Nephron (organoid): ENCODE measurements around the gene STK17A.

Experiments
- H3K27ac Mint-ChIP-seq, 3 experiments: 2 replicates each; pipeline ENCODE4 v1.8.0; 2020; ENCODE audit warnings: mixed read lengths in 3 of 3, mild to moderate bottlenecking in 2 of 3, moderate library complexity in 1 of 3
- H3K27me3 Mint-ChIP-seq: 2 replicates; pipeline ENCODE4 v1.8.0; 2021; ENCODE audit warnings: low read depth, mild to moderate bottlenecking, moderate library complexity, mixed read lengths
- H3K36me3 Mint-ChIP-seq: 2 replicates; pipeline ENCODE4 v1.8.0; 2020; ENCODE audit warnings: low read depth, mixed read lengths
- H3K4me1 Mint-ChIP-seq: 2 replicates; pipeline ENCODE4 v1.8.0; 2020; ENCODE audit warnings: mixed read lengths
- H3K4me3 Mint-ChIP-seq, 3 experiments: 2 replicates each; pipeline ENCODE4 v1.8.0; 2020; ENCODE audit warnings: mild to moderate bottlenecking in 3 of 3, mixed read lengths in 3 of 3, moderate library complexity in 2 of 3
- H3K9me3 Mint-ChIP-seq: 2 replicates; pipeline ENCODE4 v1.8.0; 2020; ENCODE audit warnings: mixed read lengths
- TF ChIP-seq, protein P1 (sequence below), 3 experiments: fragments of 200-600 bp; sonication (generic); IDR thresholded peaks; one replicate each; pipeline ENCODE4 v1.5.0; 2021; ENCODE audit warnings: antibody characterized with exemption in 3 of 3; ENCODE audit not compliant: unreplicated experiment in 3 of 3

The STK17A gene

DNA sequence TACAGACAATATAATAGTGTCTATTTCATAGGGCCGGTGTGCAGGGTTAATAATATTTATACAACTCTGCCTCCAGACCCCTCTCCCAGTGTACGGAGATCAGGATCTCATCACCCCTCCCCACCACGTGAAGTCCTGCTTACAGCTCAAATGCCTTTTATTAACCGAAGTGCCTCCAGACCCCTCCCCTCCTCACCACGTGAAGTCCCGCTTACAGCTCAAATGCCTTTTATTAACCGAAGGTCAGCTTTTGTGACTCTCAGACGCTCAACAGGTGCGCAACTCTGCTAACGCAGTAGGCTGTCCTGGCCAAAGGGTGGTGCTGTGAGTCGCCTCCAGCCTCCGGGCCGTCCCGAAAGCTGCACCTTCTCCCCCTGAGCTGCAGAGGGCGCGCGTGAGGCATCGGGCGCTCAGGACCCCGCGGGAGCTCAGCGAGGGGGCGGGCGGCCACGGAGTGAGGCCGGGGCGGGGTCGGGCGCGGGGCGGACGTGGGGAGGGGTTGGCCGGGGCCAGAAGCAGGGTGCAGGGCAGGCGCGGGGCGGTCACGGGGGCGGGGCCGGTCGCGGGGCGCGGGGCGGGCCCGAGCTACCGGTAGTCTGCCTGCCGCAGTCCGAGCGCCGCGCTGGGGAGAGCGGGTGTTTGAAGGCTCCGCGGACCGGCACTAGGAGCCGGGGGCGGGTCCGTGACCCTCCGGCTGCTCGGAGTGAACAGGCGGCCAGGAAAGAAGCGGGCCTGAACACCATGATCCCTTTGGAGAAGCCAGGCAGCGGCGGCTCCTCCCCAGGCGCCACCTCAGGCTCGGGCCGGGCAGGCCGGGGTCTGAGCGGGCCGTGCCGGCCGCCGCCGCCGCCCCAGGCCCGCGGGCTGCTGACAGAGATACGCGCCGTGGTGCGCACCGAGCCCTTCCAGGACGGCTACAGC is at the start of gene STK17A:
TSS of gene STK17A (plus strand) at position 606 of the 921 bp plus-strand sequence. CDS start at position 742, 136 bp downstream.
- Mint-ChIP-seq H3K9me3 (peaks cover 5% of the 10 kb centered on the region), H3K27ac (peak within 1 kb of the TSS; percentile 60 to 85 (median 81)), H3K4me1 (peaks cover 16% of the 10 kb centered on the region), H3K4me3 (peak within 1 kb of the TSS; percentile 88 to 96 (median 95)), H3K36me3 (no peaks in the 10 kb centered on the region), H3K27me3 (peaks cover 23% of the 10 kb centered on the region)
- TF ChIP-seq, protein P1, sequence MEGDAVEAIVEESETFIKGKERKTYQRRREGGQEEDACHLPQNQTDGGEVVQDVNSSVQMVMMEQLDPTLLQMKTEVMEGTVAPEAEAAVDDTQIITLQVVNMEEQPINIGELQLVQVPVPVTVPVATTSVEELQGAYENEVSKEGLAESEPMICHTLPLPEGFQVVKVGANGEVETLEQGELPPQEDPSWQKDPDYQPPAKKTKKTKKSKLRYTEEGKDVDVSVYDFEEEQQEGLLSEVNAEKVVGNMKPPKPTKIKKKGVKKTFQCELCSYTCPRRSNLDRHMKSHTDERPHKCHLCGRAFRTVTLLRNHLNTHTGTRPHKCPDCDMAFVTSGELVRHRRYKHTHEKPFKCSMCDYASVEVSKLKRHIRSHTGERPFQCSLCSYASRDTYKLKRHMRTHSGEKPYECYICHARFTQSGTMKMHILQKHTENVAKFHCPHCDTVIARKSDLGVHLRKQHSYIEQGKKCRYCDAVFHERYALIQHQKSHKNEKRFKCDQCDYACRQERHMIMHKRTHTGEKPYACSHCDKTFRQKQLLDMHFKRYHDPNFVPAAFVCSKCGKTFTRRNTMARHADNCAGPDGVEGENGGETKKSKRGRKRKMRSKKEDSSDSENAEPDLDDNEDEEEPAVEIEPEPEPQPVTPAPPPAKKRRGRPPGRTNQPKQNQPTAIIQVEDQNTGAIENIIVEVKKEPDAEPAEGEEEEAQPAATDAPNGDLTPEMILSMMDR (IDR thresholded peaks at IDR 0.05; ENCODE audit: unreplicated experiment in 3 of 3): peak; percentile 93 to 99 (median 96)

DNA sequence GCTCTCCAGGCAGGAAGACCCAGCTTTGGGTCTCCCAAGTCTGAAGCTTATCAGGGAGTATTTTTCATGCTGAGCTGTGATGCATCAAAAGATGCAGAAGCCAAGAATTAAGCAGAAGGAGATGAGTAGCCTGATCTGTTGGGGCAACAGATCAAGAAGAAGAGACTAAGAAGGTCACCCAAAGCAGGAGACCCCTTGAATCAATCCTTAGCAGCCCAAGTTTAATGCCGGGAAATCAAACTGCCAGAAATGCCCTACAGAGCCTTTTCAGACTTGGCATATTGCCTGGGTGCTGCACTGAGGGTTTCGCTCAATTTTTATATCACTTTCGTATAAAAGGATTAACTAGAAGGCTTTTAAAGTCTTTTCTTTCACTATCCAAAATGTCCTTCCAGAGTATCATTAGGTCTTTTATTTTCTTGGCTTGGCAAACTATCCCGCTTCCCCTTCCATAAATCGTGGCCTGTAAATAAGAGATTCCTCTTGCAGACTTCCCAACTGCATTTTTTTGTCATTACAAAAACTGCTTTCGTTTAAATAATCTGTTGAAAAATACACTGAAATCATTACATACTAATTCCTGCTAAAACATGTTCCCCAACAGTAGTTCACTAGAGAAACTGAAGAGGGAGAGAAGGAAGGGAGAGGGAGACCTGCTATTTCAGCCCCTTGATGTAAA is 49.0 kb upstream of the STK17A start:
- H3K36me3 Mint-ChIP-seq: no peaks in the 10 kb centered on the region
- TF ChIP-seq, protein P1 (IDR thresholded peaks at IDR 0.05; ENCODE audit: unreplicated experiment in 3 of 3): peak in 1 of 3 experiments; percentile 7
- H3K4me3 Mint-ChIP-seq: peak overlapping the region in 1 of 3 experiments; percentile 16
- peak overlapping the region; percentile 8 to 87 (median 76) for H3K27ac Mint-ChIP-seq
- no peaks in the 10 kb centered on the region for H3K9me3 Mint-ChIP-seq
- H3K27me3 Mint-ChIP-seq: no peaks in the 10 kb centered on the region
- peaks cover 22% of the 10 kb centered on the region for H3K4me1 Mint-ChIP-seq

DNA sequence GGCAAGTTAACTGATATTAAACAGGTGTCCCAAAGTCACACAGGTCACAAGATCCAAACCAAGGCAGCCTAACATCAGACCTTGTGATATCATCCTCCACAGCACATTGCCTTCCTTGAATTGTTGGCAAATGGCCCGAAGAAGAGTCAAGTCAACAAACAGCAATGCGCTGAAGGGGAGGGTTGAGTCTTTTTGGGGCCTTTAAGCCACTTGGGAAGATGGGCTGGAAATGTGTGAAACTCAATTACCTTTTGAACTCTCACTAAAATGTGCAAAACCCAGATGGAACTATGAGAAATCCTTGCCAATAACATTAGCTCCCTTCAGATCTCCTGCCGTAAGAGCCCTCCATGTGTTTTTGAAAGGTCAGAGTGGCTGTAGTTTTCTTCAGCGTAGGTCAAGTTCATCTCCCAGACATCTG is 47.9 kb upstream of the STK17A start:
- peak overlapping the region in 2 of 3 experiments; percentile 15 to 68 for H3K27ac Mint-ChIP-seq
- H3K4me1 Mint-ChIP-seq: peaks cover 22% of the 10 kb centered on the region
- no peaks in the 10 kb centered on the region for H3K27me3 Mint-ChIP-seq
- H3K4me3 Mint-ChIP-seq: no peak overlapping the region
- no peaks in the 10 kb centered on the region for H3K9me3 Mint-ChIP-seq
- TF ChIP-seq, protein P1 (IDR thresholded peaks at IDR 0.05; ENCODE audit: unreplicated experiment in 3 of 3): no peak
- no peaks in the 10 kb centered on the region for H3K36me3 Mint-ChIP-seq

DNA sequence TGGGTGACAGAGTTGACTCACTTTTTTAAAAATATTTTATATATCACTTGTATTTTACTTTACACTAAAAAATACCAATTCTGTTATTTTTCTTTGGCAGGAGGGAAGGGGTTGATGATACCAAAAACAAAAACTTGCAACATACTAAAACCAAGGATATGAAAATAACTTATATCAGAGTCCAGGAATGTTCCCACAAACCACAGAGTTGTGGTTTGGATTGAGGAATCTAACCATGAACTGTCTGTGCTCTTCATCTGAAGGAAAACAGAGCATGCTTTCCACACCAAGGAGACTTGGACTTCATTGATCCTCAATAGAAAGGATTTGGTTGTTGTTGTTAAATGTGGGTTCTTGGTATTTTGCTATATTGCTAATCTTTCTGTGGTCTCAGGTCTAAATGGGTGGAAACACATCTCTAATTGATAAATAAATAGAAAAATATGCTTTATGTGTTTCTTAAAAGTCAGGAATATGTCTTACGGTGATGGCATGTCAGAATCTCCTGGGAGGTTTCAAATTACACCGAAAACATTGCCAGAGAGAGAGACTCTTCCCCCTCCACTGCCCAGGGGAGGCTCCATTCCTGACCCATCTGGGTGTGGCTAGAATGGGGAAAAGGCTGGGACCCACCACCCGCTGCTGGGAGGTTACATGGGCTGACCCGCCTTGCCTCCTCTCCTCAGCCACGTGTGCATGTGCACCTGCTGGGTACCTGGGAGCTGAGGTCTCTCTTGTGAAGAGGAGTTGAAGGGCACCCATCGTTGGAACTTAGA is 46.9 kb upstream of the STK17A start:
- TF ChIP-seq, protein P1 (IDR thresholded peaks at IDR 0.05; ENCODE audit: unreplicated experiment in 3 of 3): no peak
- H3K4me3 Mint-ChIP-seq: no peak overlapping the region

DNA sequence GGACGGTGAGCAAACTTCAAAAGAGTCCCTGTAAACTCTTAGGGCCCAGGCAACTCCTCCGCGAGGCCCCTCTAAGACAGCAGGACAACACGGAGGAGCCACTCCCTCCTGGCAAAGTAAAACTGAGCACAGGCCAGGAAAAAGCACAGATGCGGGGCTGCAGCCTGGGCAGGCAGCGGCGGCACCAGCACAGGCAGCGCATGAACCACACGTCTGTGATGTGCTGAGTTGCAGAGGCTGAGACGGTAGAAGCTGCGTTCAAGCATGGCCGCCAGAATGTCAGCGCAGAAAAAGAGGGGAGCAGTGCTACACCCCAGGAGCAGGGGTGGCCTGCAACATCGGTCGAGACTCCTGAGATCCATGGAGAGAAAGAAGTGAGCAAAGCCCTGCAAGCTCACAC is 46.1 kb upstream of the STK17A start:
- peaks cover 8% of the 10 kb centered on the region for H3K27me3 Mint-ChIP-seq
- no peak overlapping the region for H3K27ac Mint-ChIP-seq
- H3K4me1 Mint-ChIP-seq: peaks cover 22% of the 10 kb centered on the region
- TF ChIP-seq, protein P1 (IDR thresholded peaks at IDR 0.05; ENCODE audit: unreplicated experiment in 3 of 3): no peak
- no peaks in the 10 kb centered on the region for H3K9me3 Mint-ChIP-seq
- no peaks in the 10 kb centered on the region for H3K36me3 Mint-ChIP-seq
- H3K4me3 Mint-ChIP-seq: peak overlapping the region in 1 of 3 experiments; percentile 16

More for the DNA sequence above, 46.9 kb upstream of the STK17A start:
- peaks cover 22% of the 10 kb centered on the region for H3K4me1 Mint-ChIP-seq
- H3K27ac Mint-ChIP-seq: no peak overlapping the region
- H3K36me3 Mint-ChIP-seq: no peaks in the 10 kb centered on the region
- no peaks in the 10 kb centered on the region for H3K9me3 Mint-ChIP-seq
- H3K27me3 Mint-ChIP-seq: peaks cover 5% of the 10 kb centered on the region
